Thoracic aorta (tissue), 2 donors: ENCODE results near the gene ISOC2. TPM values are rescaled to one million over a fixed set of nuclear protein-coding genes. Genes with fewer than 3 reads are reported as not detected.

Experiments
- ATAC-seq: fragments of 150-250 bp; one replicate; pipeline ENCODE4 v1.8.0; 2017; ENCODE audit warnings: low read depth; ENCODE audit not compliant: insufficient number of reproducible peaks, low FRiP score
- DNase-seq: peaks from one replicate; pipeline ENCODE4 v3.0.0-alpha.2; 2020; ENCODE audit warnings: low spot score
- H3K27ac ChIP-seq, 2 donors: fragments of 200-600 bp; sonication (generic); 1 replicate in 1 of 2; 2 replicates in 1 of 2; pipeline ENCODE4 v1.5.1; 2016; ENCODE audit warnings: mild to moderate bottlenecking in 2 of 2, moderate library complexity in 2 of 2
- H3K27me3 ChIP-seq: fragments of 200-600 bp; sonication (generic); replicated peaks from 2 replicates; pipeline ENCODE4 v1.6.0; 2016; ENCODE audit warnings: mild to moderate bottlenecking; ENCODE audit not compliant: insufficient read depth
- H3K36me3 ChIP-seq: fragments of 200-600 bp; sonication (generic); one replicate; pipeline ENCODE4 v1.5.1; 2016
- H3K4me1 ChIP-seq, 2 donors: fragments of 200-600 bp; sonication (generic); 1 replicate in 1 of 2; 2 replicates in 1 of 2; pipeline versions ENCODE4 v1.5.1 to v1.6.0; 2016; ENCODE audit warnings: low read depth in 2 of 2, mild to moderate bottlenecking in 1 of 2; ENCODE audit not compliant: control insufficient read depth in 1 of 2
- H3K4me3 ChIP-seq: fragments of 200-600 bp; sonication (generic); 2 replicates; pipeline ENCODE4 v1.5.1; 2016; ENCODE audit warnings: mild to moderate bottlenecking
- H3K9me3 ChIP-seq: fragments of 200-600 bp; sonication (generic); 2 replicates; pipeline ENCODE4 v1.5.1; 2016
- CTCF ChIP-seq: fragments of 200-600 bp; sonication (generic); IDR thresholded peaks from one replicate; pipeline ENCODE4 v1.5.1; 2019; ENCODE audit warnings: antibody characterized with exemption
- total RNA-seq, 2 donors: library from RNA; depleted of rRNA; stranded (reverse); fragments of >200 nt; gene quantifications; one replicate each; pipeline versions ENCODE4 v1.1.0 to v1.2.3, GENCODE V29; 2016

Gene ISOC2
- total RNA-seq, 2 donors from 2014 or later, result 18.8 to 27.4 TPM

- Histone ChIP-seq H3K27ac (no peak overlapping the region), H3K27me3 (peaks cover 23% of the 10 kb centered on the region), H3K9me3 (no peaks in the 10 kb centered on the region), H3K4me1 (peaks cover 0 to 10% of the 10 kb centered on the region in 2 donors), H3K4me3 (no peak overlapping the region), H3K36me3 (no peaks in the 10 kb centered on the region)
- ATAC-seq, result no peak
- DNase-seq, result no peak
- TF ChIP-seq CTCF, result no peak
Observed at GRCh38 chr19:55442372-55442961, 19.0 kb downstream of the ISOC2 start.

DNA sequence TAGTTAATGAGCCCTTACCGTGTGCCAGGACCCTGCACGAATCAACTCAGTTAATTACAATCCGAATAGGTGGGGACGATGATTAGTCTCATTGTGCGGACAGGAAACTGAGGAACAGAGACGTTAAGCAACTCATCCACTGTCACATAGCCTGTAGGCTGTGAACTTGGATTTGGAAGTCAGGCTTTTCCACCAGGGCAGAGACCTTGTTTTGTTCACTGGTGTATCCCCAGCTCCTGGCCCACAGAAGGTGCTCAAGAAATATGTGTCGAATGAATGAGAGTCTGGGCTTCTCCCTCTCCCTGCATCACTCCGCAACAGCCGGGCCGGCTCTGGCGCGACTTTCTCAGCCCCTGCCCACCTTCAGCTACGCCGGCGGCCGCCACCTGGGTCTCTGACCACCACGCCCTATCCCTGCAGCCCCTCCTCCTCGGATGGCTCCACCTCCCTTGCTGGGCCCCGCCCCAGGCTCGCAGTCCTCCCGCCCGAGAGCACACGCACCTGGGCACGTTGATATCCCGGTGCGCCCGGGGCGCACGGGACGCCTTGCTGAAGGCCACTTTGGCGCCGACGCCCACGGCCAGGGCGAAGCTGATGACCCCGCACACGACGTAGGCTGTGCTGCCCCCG, 19.6 kb downstream of the ISOC2 start:
- no peak for TF ChIP-seq CTCF
- no peak for ATAC-seq
- Histone ChIP-seq H3K4me3 (no peak overlapping the region), H3K27ac (no peak overlapping the region), H3K27me3 (peaks cover 23% of the 10 kb centered on the region), H3K36me3 (no peaks in the 10 kb centered on the region), H3K4me1 (peaks cover 0 to 10% of the 10 kb centered on the region in 2 donors), H3K9me3 (no peaks in the 10 kb centered on the region)
- DNase-seq, result no peak

- H3K4me1 ChIP-seq, result peaks cover 0 to 10% of the 10 kb centered on the region in 2 donors
- no peak for ATAC-seq
- no peak overlapping the region for H3K27ac ChIP-seq
- no peaks in the 10 kb centered on the region for H3K36me3 ChIP-seq
- H3K9me3 ChIP-seq, result no peaks in the 10 kb centered on the region
- no peak overlapping the region for H3K4me3 ChIP-seq
- peaks cover 23% of the 10 kb centered on the region for H3K27me3 ChIP-seq
- no peak for TF ChIP-seq CTCF
- no peak for DNase-seq
Observed at GRCh38 chr19:55441319-55441691, 20.1 kb downstream of the ISOC2 start.

- Histone ChIP-seq H3K36me3 (no peaks in the 10 kb centered on the region), H3K27me3 (peaks cover 23% of the 10 kb centered on the region), H3K4me1 (peaks cover 0 to 10% of the 10 kb centered on the region in 2 donors), H3K9me3 (no peaks in the 10 kb centered on the region), H3K4me3 (no peak overlapping the region), H3K27ac (no peak overlapping the region)
- ATAC-seq, result no peak
- no peak for TF ChIP-seq CTCF
- DNase-seq, result no peak
Observed at GRCh38 chr19:55440411-55441105, 20.9 kb downstream of the ISOC2 start.

DNA sequence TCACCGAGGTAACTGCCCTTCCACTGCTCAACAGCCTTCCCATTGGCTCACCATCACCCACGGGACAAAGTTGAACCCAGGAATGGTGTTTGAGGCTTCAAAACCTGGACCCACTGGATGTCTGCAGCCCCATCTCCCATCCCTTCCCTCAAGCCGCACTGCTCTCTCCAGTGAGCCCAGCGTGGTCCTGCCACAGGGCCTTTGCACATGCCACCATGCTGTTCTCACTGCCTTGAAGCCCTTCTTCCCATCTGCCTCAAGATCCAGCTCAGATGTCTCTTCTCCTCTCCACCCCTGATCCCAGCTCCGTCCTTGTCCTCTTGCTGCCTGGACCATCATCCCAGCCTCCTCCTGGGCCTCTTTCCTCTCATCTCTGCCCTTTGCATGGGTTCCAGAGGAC, 22.4 kb downstream of the ISOC2 start:
- TF ChIP-seq CTCF, result no peak
- H3K27ac ChIP-seq, result no peak overlapping the region
- H3K4me3 ChIP-seq, result no peak overlapping the region
- H3K4me1 ChIP-seq, result peaks cover 0 to 10% of the 10 kb centered on the region in 2 donors
- peaks cover 20% of the 10 kb centered on the region for H3K27me3 ChIP-seq
- H3K9me3 ChIP-seq, result no peaks in the 10 kb centered on the region
- DNase-seq, result no peak
- no peak for ATAC-seq
- no peaks in the 10 kb centered on the region for H3K36me3 ChIP-seq
